HG02840 (cell line): ENCODE results near the gene DOK4.

Experiments
- ATAC-seq: cut with Tn5 transposase; IDR thresholded peaks from one replicate; pipeline ENCODE4 v1.9.1; 2021; ENCODE audit warnings: mild to moderate bottlenecking, moderate library complexity, moderate number of reproducible peaks; ENCODE audit not compliant: unreplicated experiment, low FRiP score

The DOK4 gene

DNA sequence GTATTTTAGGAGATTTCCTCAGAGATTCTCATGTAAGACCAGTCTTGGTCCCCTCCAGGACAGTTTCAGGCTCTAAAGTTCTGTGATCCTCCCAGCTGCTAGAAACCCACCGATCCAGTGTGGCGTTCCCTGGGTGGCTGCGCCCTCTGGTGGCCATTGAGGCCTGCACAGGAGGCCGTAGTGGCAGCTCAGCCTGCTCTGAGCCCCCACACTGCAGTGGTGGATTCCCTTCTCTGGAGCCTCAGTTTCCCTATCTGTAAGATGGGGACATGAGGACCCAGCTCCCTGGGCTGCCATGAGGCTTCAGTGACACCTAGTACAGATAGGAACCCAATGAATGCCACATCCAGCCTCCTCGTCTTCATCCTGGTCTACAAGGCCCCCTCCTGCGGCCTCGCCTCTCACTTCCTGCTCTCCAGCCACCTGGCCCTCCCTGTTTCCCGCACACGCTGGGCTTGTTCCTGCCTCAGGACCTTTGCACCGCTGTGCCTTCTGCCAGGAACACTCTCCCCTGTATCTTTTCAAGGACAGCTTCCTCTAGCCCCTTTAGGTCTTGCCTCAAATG lies 33.6 kb upstream of the DOK4 start:
- ATAC-seq: no peak

DNA sequence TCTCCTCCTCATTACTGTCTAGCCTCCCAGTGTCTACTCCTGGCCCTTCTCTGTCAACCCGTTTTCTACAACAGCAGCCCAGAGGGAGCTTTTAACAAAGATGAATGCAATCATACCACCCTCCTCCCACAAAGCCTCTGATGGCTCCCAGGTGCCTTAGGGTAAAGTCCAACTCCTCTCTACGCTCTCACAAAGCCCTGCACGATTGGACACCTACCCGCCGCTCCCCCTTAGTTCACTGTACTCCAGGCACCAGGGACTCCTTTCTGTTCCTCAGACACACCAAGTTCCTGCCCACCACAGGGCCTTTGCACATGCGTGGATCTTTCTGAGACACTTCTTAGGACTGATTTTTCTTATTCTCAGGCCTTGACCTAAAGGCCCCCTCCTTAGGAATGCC lies 32.6 kb upstream of the DOK4 start:
- ATAC-seq: no peak

DNA sequence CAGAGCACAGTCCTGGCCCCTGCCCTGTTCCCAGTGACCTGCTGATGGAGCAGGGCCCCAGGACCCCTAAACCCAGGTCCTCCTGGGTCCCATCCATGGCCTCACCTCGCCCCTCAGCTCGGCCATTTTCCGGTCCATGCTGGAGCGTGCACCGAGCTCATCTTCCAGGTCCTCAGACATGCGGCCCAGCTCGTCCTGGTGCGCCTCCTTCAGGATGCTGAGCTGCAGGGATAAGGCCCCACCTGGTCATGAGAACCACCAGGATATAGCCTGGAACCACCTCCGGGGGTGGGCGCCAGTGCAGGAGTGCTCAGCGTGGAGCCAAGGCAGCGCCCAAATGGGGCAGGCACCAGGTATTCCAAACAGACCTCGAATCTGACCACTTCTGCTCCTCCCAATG lies 32.2 kb upstream of the DOK4 start:
- ATAC-seq: no peak

DNA sequence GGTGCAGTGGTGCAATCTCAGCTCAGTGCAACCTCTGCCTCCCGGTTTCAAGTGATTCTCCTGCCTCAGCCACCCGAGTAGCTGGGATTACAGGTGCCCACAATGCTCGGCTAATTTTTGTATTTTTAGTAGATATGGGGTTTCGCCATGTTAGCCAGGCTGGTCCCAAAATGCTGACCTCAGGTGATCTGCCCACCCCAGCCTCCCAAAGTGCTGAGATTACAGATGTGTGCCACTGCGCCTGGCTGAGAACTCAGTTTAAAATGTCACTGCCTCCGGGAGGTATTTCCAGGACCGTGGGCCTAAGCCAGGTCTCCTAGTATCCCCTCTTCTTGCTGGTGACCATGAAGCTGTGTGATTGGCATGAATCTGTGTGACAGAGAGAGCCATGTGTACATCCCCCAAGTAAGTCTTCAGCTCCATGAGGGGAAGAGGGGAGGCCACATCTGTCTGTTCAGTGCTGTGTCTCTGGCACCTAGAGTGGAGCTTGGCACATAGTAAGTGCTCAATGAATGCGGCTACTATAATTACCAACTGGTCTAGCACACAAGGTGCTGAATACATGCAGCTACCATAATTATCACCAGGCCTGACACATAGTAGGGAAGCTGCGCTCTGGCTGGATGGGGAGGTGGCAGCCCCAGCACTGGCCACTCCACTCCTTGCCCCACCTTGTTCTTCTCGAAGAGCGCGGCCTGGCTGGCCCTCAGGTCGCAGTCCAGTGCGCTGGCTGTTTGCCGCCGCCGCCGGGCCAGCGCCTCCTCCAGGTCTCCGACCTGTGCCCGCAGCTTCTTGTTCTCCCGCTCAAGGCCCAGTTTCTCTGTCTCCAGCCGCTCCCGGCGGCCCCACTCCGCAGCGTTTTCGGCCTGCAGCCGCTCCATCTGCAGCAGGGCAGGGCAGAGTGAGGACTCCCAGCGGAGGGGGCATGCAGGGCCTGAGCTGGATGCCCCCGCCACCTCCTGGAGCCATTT lies 31.4 kb upstream of the DOK4 start:
- no peak for ATAC-seq

DNA sequence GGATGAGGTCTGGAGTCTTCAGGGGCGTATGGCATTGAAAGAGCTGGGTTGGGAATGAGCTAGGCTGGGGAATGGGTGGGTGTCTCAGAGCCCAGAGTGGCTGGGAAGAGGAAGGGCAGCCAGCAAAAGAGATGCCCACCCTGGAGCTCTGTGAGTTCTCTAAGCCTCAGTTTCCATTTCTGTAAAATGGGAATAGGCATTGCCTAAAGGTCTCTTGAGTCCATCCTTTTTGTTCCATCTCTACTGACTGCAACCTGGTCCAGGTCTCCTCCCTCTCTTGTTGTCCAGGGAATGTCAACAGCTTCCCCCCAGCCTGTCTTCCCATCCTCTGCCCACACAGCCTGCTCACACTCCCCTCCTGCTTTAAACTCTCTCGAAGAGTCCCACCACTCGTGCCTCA lies 30.5 kb upstream of the DOK4 start:
- ATAC-seq: no peak

DNA sequence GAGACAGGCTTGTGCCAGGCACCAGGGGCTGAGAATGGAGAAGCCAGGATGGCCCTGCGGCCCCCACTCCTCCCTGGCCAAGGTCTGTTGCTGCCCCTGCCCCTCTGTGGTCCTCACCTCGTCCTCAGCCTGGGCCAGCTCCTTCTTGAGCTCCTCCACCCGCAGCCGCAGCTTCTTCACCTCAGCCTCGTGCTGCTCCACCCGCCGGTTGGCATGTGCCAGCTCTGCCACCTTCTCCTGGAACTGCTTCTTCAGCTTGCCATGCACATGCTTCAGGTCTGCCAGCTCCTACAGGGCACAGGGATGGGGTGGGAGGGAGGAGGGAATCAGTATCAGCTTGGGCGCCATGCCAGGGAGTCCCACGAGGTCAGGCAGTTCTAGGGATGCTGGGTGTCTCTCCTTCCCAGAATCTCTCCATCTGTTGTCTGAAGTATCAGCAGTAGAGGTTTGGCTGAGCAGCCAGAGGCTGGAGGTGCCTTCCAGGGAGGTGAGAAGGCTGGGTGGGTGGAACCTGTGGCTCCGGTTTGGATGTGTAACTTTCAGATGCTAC lies 30.0 kb upstream of the DOK4 start:
- no peak for ATAC-seq

DNA sequence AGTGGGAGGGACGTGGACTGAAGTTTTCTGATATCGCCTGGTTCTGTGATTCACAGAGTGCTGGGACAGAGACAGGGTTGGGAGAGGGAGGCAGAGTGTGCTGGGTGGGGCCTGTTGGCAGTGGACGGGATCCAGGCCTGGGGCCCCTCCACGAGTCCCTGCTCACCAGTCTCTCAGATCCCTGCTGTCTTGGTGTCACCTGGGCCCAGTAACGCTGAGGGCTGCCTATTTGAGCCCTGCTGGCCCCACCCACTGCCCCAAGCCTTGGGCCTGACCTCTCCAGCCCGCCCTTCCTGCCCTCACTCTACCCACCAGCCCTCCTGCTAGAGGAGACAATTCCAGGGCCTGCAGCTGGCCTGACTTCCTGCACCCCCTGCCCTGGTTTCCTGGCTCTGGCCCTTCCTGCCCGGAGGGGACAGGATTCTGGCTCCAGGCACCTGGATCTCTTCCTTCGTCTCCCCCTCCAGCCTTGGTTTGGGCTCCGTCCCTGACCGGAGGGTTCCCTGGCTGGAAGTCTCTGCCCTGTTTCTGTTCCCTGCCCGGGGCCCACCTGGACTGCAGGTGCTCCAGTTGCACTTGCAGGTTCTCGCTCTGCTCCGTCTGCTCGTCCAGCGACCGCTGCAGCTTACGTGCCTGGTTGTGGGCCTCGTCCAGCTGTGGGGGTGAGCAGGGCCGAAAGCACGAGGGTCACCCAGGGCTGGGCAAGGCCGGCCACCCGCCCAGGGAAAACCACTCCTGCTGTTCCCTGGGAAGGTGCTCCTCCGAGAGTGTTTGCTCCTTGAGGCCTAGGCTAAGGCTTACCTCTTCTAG lies 28.7 kb upstream of the DOK4 start:
- no peak for ATAC-seq

DNA sequence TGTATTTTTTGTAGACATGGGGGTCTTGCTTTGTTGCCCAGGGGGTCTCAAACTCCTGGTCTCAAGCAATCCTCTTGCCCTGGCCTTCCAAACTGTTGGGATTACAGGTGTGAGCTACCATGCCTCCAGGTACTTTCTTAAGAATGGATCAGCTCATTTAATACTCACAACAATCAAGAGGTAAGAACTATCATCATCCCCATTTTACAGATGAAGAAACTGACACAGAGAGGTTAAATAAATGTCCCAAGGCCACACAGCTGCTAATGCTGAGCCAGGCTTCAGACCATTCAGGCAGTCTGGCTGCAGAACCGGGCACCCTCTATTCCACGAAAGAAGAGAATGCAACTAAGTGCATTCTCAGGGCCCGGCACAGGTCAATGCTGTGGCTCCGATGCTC lies 28.1 kb upstream of the DOK4 start:
- no peak for ATAC-seq

DNA sequence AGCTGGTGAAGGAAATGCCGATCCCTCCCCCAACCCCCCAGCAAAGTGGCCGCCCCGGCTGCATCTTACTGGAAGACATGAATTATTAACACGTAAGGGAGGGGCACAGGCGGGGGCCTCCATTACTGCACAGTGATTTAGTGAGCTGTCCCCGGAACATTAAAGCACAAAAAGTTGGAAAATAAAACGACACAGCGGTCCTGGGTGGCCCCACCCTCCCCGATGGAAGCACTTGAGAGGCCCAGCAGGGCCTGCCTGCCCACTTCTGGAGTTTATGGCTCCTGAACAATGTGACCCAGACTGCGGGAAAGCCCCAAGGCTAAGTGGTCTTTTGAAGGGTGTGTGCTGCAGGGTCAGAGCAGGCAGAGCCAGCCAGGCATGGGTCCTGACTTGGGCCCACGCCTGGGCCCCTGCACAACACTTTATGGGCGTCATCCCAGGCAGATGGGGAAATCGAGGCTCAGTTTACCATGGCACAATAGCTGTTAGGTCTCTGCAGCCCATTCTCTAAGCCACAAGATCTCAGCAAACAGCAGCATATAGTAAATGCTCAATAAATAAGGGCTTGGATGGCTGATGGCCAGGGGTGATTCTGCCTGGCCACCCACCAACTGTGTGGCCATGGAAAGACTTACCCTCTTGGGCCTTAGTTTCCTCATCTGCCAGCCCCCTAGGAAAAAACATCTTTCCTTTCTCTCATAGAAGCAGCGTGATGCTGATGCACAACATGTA lies 27.2 kb upstream of the DOK4 start:
- no peak for ATAC-seq

DNA sequence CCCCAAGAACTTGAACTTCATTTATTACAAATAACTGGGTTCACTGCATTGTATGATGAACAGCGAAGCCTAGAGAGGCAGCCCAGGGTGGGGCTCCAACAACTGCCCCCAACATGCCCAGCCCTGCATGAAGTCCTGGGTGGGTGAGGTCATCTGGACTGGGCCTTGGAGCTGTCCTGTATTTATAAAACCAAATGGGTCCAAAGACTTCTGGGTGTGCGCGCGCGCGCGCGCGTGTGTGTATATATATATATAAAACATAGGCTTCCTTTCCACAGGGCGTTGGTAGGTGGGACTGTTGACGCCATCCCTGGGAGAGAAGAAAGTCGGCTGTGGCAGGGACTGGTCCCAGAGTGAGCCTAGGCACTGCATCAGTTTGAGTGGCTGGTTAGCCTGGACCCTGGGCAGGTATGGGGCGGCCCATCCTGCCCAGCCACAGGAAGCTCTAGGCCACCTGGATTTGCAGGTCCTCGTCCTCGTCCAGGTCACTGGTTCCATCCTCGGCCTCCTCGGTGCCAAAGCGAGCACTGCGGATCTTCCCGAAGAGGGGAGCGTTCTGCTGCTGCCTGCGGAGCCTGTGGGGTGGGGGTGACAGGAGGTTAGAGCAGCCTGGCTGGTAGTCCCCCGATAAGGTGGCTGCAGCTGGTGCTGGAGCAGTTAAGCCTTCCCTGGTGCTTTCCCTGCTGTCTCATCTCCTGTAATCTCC lies 26.2 kb upstream of the DOK4 start:
- ATAC-seq: no peak

DNA sequence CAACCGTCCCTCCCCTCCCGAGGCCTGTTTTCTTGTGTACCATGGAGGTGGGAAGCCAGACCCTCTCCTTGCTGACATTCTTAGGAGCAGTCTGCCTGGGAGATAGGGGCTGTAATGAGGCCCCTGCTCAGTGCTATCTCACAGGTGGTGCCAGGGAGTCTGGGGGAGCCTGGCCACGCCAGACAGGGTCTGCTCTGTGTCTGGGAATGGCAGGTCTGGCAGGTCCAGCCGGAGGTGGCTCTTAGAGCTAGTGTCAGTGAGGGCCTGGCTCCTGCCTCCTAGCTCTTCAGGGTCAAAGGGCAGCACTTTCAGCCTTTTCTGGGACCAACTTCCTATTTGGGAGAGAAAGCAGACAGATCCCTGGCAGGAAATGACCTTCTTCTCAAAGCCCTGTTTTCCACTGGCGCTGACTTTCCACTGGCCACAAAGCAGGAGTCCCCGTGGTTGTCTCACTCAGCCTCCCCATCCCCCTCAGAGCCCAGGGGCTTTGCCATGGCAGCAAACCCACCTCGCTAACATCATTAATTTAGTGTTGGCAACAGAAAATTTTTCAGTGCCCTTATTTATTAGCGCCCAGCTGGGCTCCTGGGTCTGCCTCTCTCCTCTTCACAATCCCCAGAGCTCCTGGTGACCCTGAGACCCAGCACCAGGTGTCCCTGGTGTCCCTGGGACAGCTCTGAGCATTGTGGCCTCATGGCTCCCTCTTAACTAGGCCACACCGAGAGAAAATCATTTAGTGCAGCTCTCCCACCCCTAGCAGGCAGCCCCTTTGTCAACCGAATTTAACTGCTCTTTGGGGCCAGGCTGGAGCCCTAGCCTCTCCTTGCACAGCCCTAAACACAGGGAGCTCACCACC lies 24.0 kb upstream of the DOK4 start:
- no peak for ATAC-seq

DNA sequence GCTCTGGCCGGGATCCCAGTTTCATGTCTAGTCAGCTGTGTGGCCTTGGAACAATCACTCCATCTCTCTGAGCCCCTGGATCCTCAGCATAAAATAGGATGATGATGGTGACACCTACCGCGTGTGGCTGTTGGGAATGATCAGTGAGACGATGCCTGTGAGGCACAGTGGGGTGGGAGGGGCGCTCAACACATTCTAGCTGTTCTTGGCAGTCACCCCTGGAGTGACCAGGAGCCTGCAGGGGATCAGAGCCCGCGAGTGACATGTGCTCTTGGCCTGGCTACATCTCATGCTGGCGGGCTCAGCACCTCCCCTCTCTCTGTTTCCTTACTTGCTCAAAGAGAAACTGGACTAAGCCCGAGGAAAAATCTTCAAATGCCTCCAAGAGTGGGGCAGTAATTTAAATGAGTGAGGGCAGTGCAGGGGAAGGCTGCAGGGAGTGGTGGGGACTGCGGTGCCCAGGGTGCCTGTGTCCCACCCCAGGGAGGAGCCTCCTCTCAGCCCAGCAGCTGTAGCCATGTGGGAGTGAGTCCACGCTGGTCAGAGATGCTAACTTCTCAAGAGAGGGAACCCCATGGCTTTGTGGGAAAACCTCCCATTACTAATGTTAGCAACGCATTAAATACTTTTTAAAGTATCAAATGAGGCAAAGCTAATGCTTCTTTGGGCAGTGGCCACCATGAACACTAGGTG lies 23.1 kb upstream of the DOK4 start:
- ATAC-seq: no peak

DNA sequence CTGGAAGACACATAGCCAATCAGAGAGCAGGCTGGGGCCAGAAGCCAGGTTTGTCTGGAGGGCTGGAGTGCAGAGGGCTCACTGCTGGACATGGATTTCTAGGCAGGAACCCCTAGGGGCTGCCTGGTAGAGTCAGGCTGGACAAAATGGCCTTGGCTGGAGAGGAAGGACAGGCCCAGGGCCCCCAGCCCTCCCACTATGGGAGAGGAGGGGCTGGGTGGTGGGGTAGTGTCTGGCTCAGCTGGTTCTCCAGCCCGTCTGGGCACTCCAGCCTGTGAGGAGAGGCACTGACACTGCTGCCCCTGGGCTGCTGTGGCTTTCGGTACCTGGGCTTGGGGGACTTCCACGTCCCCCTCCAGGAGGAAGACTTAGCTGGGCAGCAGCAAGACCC lies 21.7 kb upstream of the DOK4 start:
- no peak for ATAC-seq

DNA sequence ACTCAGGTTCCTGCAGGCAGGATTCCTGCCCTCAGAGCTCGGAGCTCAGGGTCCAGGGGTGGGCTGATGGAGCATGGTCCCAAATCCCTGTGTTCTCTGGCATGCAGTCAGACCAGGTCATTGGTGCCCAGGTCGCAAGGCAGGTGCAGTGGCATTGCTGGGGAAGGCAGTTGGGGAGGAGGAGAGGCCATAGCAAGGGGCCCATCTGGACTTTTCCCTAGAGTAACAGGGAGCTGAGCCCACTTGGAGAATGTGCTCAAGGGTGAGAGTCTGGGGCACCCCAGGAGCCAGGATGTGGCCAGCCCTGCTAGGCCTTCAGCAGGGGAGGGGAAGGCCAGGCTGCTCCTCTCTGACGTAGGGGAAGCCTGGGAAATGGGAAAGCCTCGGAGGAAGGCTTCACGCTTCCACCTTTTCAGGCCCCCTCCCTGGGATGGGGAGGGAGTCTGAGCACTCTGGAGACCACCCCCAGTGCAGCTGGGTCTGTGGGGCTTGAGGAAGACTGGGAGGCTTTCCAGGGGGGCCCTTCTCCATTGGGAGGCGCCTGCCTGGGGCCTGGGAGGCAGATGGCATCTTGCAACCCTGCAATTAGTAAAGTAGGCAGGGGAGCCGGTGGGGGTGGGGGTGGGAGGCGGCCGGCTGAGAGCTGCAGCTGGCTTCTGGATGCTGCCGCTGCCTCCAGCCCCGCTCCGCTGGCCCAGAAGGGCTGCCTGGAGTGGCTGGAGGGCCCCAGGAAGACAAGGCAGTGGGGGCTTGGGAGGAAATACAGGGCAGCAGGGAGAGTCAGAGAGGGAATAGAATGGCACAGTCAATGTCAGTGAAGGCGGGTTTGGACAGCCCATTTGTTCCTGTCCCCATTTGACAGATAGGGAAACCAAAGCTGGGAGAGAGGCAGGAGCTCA lies 21.1 kb upstream of the DOK4 start:
- no peak for ATAC-seq

DNA sequence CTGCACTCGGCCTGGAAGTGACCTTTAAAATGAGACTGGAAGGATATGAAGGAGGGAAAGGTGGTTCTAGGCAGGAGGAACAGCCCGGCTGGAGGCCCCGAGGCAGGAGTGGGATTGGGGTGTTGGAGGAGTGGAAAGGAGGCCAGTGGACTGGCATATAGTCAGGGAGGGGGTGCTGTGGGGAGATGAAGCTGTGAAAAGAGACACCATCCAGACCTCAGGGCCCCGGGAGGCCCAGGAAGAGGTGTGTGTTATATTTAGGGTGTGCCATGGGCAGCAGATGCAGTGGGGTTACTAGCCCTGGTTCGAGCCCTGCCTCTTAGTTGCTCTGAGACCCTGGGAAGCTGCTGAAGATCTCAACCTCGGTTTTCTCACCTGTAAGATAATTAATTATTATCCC lies 18.9 kb upstream of the DOK4 start:
- no peak for ATAC-seq

DNA sequence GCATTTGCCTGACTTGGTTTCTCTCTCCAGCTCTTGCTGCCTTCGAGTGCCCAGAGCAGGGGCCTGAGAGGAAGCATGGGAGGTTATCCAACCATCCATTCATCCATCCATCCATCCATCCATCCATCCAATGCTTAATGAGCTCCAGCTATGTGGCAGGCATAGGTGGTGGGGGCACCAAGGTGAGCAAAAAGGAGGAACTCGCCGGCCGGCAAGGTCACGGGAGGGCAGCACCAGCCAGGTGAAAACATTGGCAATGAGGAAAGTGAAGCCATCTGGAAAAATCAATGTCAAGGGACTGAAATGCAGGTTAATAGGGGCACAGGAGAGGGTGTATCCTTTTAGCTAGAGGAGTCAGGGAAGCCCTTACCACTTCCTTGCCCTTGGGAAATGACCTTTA lies 18.2 kb upstream of the DOK4 start:
- ATAC-seq: no peak

DNA sequence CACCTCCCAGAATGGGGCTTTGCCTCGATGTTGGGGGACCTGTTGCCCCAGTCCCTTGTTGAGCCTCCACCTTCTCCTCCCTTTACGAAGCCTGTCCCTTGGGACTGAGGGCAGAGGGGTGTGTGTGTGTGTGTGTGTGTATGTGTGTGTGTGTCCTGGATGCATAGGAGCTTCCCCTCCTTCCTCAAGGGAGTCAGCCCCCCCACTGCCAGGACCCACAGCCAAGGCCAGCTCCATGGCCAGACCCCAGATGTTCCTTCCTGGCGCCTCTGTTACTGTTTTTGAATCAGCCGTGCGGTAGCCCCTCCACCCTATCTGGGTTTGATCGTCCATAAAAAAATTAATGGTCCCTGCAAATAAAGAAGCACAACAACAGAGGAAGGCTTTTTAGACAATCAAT lies 17.7 kb upstream of the DOK4 start:
- no peak for ATAC-seq
